ENCODE measurements around the gene SCGB1A1. TPM values are rescaled to one million over a fixed set of nuclear protein-coding genes. Genes with fewer than 3 reads are reported as not detected.
A peak's percentile ranks its signal among the peaks of the same experiment; 100 is the strongest.
"Not testable (repeated sequence)": the region's sequence is repeated elsewhere in the genome, so short reads cannot be mapped to it uniquely, and the experiment has no call there.

The SCGB1A1 gene
- total RNA-seq, 2 experiments from 2014 or later: not detected

DNA sequence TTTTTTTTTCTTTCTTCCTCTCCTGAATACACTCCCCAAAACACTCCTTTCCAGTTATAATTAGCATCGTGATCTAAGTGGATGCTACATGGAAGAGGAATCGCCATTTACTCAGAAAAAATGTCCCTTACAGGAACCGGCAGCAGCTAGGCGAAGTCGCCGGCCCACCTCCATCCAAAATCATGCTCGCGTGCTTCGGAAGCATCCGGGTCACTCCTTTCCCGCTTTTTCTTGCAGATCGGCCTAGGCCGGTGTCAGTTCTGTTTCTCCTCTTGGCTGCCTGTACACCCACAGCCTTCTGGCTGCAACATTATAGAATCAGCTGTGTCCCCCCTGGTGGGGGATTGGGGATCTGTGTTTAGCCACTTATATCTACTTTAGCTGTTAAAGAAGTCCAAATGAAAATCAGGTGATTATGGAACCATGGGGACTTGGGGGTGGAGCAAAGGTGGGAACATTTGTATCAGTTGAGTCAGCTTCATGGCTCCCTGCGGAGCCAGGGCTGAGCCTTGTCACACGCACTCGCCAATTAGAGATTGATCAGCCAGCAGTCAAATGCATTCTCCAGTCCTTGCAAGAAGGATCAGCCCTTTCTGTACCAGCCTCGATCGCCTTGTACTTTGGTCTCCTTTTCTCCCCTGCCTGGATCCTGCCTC, 45.2 kb upstream of the SCGB1A1 start:
- H2AFZ ChIP-seq (ENCODE audit: low read length): no peak overlapping the region
- intact Hi-C loops (cut with micrococcal nuclease; ENCODE audit: unreplicated experiment): no loop called here
- ChIA-PET POLR2A (no interaction called here), CTCF (ENCODE audit: unreplicated experiment) (no interaction called here)
- H3K36me3 ChIP-seq (ENCODE audit: insufficient read depth, low read length): no peaks in the 10 kb centered on the region
- no TSS peak for BruUV-seq (replicated peaks)
- no peak overlapping the region for H3K27ac ChIP-seq (ENCODE audit: low read depth, low read length, poor library complexity, severe bottlenecking)
- H3K4me2 ChIP-seq (ENCODE audit: low read length): no peak overlapping the region
- no peaks in the 10 kb centered on the region for H4K20me1 ChIP-seq (ENCODE audit: insufficient read depth, low read length)
- H3K79me2 ChIP-seq (ENCODE audit: insufficient read depth, low read depth, low read length): no peaks in the 10 kb centered on the region
- TF ChIP-seq, protein P1, sequence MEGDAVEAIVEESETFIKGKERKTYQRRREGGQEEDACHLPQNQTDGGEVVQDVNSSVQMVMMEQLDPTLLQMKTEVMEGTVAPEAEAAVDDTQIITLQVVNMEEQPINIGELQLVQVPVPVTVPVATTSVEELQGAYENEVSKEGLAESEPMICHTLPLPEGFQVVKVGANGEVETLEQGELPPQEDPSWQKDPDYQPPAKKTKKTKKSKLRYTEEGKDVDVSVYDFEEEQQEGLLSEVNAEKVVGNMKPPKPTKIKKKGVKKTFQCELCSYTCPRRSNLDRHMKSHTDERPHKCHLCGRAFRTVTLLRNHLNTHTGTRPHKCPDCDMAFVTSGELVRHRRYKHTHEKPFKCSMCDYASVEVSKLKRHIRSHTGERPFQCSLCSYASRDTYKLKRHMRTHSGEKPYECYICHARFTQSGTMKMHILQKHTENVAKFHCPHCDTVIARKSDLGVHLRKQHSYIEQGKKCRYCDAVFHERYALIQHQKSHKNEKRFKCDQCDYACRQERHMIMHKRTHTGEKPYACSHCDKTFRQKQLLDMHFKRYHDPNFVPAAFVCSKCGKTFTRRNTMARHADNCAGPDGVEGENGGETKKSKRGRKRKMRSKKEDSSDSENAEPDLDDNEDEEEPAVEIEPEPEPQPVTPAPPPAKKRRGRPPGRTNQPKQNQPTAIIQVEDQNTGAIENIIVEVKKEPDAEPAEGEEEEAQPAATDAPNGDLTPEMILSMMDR (conservative IDR thresholded peaks at IDR 0.05; ENCODE audit: low read length): no peak
- no peak for TF ChIP-seq EZH2phosphoT487 (IDR thresholded peaks at IDR 0.05; ENCODE audit: borderline replicate concordance, low read depth, low read length)
- no peak for DNase-seq (ENCODE audit: low spot score)
- no peak overlapping the region for H3K4me3 ChIP-seq (ENCODE audit: low read depth, low read length, poor library complexity, severe bottlenecking)
- no peaks in the 10 kb centered on the region for H3K9me2 ChIP-seq (ENCODE audit: insufficient read depth, low read length)
- no peaks in the 10 kb centered on the region for H3K4me1 ChIP-seq (ENCODE audit: insufficient read depth, low read length, poor library complexity, severe bottlenecking)
- H3K9me3 ChIP-seq (ENCODE audit: low read length): no peaks in the 10 kb centered on the region

DNA sequence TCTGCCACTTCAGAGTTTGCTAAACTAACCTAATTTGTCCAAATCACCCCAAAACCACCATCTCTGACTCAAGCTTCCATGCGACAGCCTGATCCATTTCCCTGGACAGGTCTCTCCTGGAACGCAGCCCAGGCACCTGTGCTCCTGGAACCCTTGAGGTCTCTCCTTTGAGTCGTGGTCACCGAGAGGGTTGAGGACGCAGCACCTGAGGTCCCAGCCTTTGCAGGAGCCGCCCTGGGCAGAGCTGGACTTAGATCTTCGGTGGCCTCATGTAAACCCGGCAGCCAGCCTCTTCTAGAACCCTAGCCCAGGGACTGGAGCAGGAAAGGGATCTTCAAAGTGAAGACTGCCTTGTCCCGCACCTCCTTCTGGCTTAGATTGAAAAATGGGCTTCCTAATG, 44.0 kb upstream of the SCGB1A1 start:
- no peak overlapping the region for H2AFZ ChIP-seq (ENCODE audit: low read length)
- no peaks in the 10 kb centered on the region for H3K36me3 ChIP-seq (ENCODE audit: insufficient read depth, low read length)
- H3K79me2 ChIP-seq (ENCODE audit: insufficient read depth, low read depth, low read length): no peaks in the 10 kb centered on the region
- no peak for DNase-seq (ENCODE audit: low spot score)
- H3K4me1 ChIP-seq (ENCODE audit: insufficient read depth, low read length, poor library complexity, severe bottlenecking): no peaks in the 10 kb centered on the region
- intact Hi-C loops (cut with micrococcal nuclease; ENCODE audit: unreplicated experiment): no loop called here
- no TSS peak for BruUV-seq (replicated peaks)
- no peak overlapping the region for H3K27ac ChIP-seq (ENCODE audit: low read depth, low read length, poor library complexity, severe bottlenecking)
- TF ChIP-seq, protein P1 (conservative IDR thresholded peaks at IDR 0.05; ENCODE audit: low read length): no peak
- no peak for TF ChIP-seq EZH2phosphoT487 (IDR thresholded peaks at IDR 0.05; ENCODE audit: borderline replicate concordance, low read depth, low read length)
- no peak overlapping the region for H3K4me3 ChIP-seq (ENCODE audit: low read depth, low read length, poor library complexity, severe bottlenecking)
- ChIA-PET POLR2A (no interaction called here), CTCF (ENCODE audit: unreplicated experiment) (interaction anchor here (0.6 kb wide), 1 partner anchor 71 kb away, joined by 3 read pairs; no protein-coding TSS in a partner anchor)
- H3K4me2 ChIP-seq (ENCODE audit: low read length): no peak overlapping the region
- no peaks in the 10 kb centered on the region for H3K9me3 ChIP-seq (ENCODE audit: low read length)
- H4K20me1 ChIP-seq (ENCODE audit: insufficient read depth, low read length): no peaks in the 10 kb centered on the region
- H3K9me2 ChIP-seq (ENCODE audit: insufficient read depth, low read length): no peaks in the 10 kb centered on the region

DNA sequence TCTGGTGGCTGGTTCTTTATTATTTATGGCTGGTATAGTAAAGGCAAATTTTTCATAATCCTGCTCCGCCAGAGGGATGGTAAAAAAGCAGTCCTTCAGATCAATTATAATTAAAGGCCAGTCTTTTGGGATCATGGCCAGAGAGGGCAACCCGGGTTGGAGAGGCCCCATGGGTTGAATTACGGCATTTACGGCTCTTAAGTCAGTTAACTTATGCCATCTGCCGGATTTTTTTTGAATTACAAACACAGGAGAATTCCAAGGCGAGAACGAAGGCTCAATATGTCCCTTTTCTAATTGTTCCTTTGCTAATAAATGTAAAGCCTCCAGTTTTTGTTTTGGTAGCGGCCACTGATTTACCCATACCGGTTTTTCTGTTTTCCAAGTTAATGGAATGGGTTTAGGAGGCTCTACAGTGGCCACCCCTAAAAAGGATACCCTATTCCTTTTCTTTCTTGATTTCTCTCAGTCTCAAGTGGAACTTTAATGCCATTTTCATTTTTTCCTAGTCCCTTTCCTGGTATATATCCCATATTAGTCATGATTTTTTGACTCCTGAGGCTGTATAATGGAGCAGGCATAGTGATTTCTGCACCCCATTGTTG, 40.3 kb upstream of the SCGB1A1 start:
- H2AFZ ChIP-seq (ENCODE audit: low read length); H3K36me3 ChIP-seq (ENCODE audit: insufficient read depth, low read length); H3K27ac ChIP-seq (ENCODE audit: low read depth, low read length, poor library complexity, severe bottlenecking); H3K4me2 ChIP-seq (ENCODE audit: low read length); H3K4me1 ChIP-seq (ENCODE audit: insufficient read depth, low read length, poor library complexity, severe bottlenecking); H4K20me1 ChIP-seq (ENCODE audit: insufficient read depth, low read length); CTCF ChIA-PET (ENCODE audit: unreplicated experiment); H3K79me2 ChIP-seq (ENCODE audit: insufficient read depth, low read depth, low read length); POLR2A ChIA-PET; H3K4me3 ChIP-seq (ENCODE audit: low read depth, low read length, poor library complexity, severe bottlenecking); BruUV-seq (replicated peaks); H3K9me3 ChIP-seq (ENCODE audit: low read length); H3K9me2 ChIP-seq (ENCODE audit: insufficient read depth, low read length): not testable (repeated sequence)
- intact Hi-C loops (cut with micrococcal nuclease; ENCODE audit: unreplicated experiment): loop anchor here (2.0 kb wide), 2 partner anchors 38 to 208 kb away; no protein-coding TSS in a partner anchor
- TF ChIP-seq, protein P1 (conservative IDR thresholded peaks at IDR 0.05; ENCODE audit: low read length): peak; percentile 68
- DNase-seq (ENCODE audit: low spot score): peak; percentile 60

DNA sequence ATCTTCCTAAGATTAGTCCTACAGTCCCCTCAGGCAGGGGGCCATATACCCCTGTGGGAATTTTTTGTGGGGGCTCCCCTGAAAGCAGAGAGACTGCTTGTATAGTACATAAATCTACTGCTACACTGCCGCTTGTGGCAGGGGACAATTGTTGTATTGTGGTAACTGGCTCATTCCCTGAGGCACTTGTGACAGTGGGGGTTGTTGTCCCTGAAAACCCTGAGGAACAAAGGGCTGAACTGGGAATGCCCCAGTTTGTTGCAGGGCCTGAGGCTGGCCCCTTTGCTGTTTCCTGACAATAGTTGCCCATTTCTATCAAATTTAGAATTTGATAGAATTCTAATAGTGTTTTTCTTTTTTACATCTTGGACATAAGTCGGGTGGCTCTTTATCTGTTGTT, 39.2 kb upstream of the SCGB1A1 start:
- H3K9me3 ChIP-seq (ENCODE audit: low read length); H2AFZ ChIP-seq (ENCODE audit: low read length); BruUV-seq (replicated peaks); H3K4me1 ChIP-seq (ENCODE audit: insufficient read depth, low read length, poor library complexity, severe bottlenecking); H3K79me2 ChIP-seq (ENCODE audit: insufficient read depth, low read depth, low read length); H3K4me2 ChIP-seq (ENCODE audit: low read length); H3K36me3 ChIP-seq (ENCODE audit: insufficient read depth, low read length); H3K9me2 ChIP-seq (ENCODE audit: insufficient read depth, low read length); H4K20me1 ChIP-seq (ENCODE audit: insufficient read depth, low read length); POLR2A ChIA-PET; DNase-seq (ENCODE audit: low spot score); H3K4me3 ChIP-seq (ENCODE audit: low read depth, low read length, poor library complexity, severe bottlenecking); CTCF ChIA-PET (ENCODE audit: unreplicated experiment); H3K27ac ChIP-seq (ENCODE audit: low read depth, low read length, poor library complexity, severe bottlenecking): not testable (repeated sequence)
- intact Hi-C loops (cut with micrococcal nuclease; ENCODE audit: unreplicated experiment): loop anchor here (2.0 kb wide), 2 partner anchors 39 to 209 kb away; no protein-coding TSS in a partner anchor
